Common myeloid progenitor, CD34-positive (primary cell): Measurements from ENCODE around the gene ARHGAP26.

Source experiments
- CTCF ChIA-PET: fragments of 350-600 bp; sonication (Branson Sonifier 250); formaldehyde crosslinking; loops from one replicate; lab custom pipeline; 2021; ENCODE audit warnings: antibody characterized with exemption; lab: Charles Lee
- POLR2A ChIA-PET: fragments of 350-600 bp; sonication (Branson Sonifier 250); formaldehyde crosslinking; loops from one replicate; lab custom pipeline; 2021; ENCODE audit warnings: antibody characterized with exemption; lab: Charles Lee
- DNase-seq, 3 donors: peaks; one replicate each; pipeline versions ENCODE4 v3.0.0 to v3.0.0-alpha.2; 2013
- H3K27ac ChIP-seq, 2 experiments: 1 replicate in 1 of 2; 2 replicates in 1 of 2; pipeline ENCODE4 v1.7.0; 2013; ENCODE audit warnings: inconsistent platforms in 2 of 2, low read length in 2 of 2, mild to moderate bottlenecking in 2 of 2, low read depth in 1 of 2, moderate library complexity in 1 of 2; ENCODE audit not compliant: severe bottlenecking in 2 of 2, insufficient read depth in 1 of 2, poor library complexity in 1 of 2
- H3K27me3 ChIP-seq, 5 experiments: replicated peaks in 2 of 5; 1 replicate in 3 of 5; 2 replicates in 2 of 5; pipeline versions ENCODE4 v1.6.1 to v1.7.0; 2013; ENCODE audit warnings: low read length in 4 of 5, mild to moderate bottlenecking in 2 of 5, moderate library complexity in 2 of 5, inconsistent platforms in 1 of 5; ENCODE audit not compliant: insufficient read depth in 5 of 5, control insufficient read depth in 4 of 5
- H3K36me3 ChIP-seq, 4 experiments: 1 replicate in 2 of 4; 2 replicates in 2 of 4; pipeline versions ENCODE4 v1.6.1 to v1.7.0; 2013; ENCODE audit warnings: low read length in 3 of 4, control low read depth in 1 of 4, mild to moderate bottlenecking in 1 of 4; ENCODE audit not compliant: control insufficient read depth in 4 of 4, insufficient read depth in 4 of 4
- H3K4me1 ChIP-seq, 4 experiments: 1 replicate in 3 of 4; 2 replicates in 1 of 4; pipeline versions ENCODE4 v1.6.1 to v1.7.1; 2013; ENCODE audit warnings: low read length in 3 of 4, mild to moderate bottlenecking in 3 of 4, control low read depth in 1 of 4, inconsistent platforms in 1 of 4, moderate library complexity in 1 of 4; ENCODE audit not compliant: control insufficient read depth in 4 of 4, insufficient read depth in 4 of 4; ENCODE audit errors: control extremely low read depth in 1 of 4
- H3K4me3 ChIP-seq, 7 experiments: 1 replicate in 4 of 7; 2 replicates in 3 of 7; pipeline versions ENCODE4 v1.5.1 to v1.7.0; 2013; ENCODE audit warnings: mild to moderate bottlenecking in 7 of 7, low read length in 6 of 7, moderate library complexity in 6 of 7, inconsistent platforms in 2 of 7, low read depth in 2 of 7, control low read depth in 1 of 7; ENCODE audit not compliant: insufficient read depth in 4 of 7, control insufficient read depth in 1 of 7; ENCODE audit errors: extremely low read depth in 1 of 7
- H3K9me3 ChIP-seq, 5 experiments: 1 replicate in 4 of 5; 2 replicates in 1 of 5; pipeline versions ENCODE4 v1.6.1 to v1.7.1; 2013; ENCODE audit warnings: low read length in 4 of 5, mild to moderate bottlenecking in 2 of 5, inconsistent platforms in 1 of 5, low read depth in 1 of 5, moderate library complexity in 1 of 5; ENCODE audit not compliant: control insufficient read depth in 4 of 5, insufficient read depth in 2 of 5; ENCODE audit errors: control extremely low read depth in 1 of 5
- whole genome bisulfite sequencing: methylation state at CpG from one replicate; pipeline ENCODE4 v1.1.5; 2013; ENCODE audit not compliant: insufficient coverage; 5-methylcytosine and 5-hydroxymethylcytosine counted together

ARHGAP26 gene

GRCh38 chr5:142794537-142794936 lies 24.4 kb downstream of the ARHGAP26 start:
- ChIA-PET POLR2A (interaction anchor here (0.7 kb wide), 1 partner anchor 10 kb away, joined by 4 read pairs; no protein-coding TSS in a partner anchor), CTCF (interaction anchor here (0.6 kb wide), 1 partner anchor 10 kb away, joined by 3 read pairs; no protein-coding TSS in a partner anchor)
- WGBS, result no CpG with 5 or more reads among the region's 2 CpGs
- Histone ChIP-seq H3K9me3 (no peaks in the 10 kb centered on the region), H3K4me3 (no peak overlapping the region), H3K36me3 (no peaks in the 10 kb centered on the region), H3K27ac (no peak overlapping the region), H3K27me3 (no peaks in the 10 kb centered on the region), H3K4me1 (peaks cover 14 to 35% (median 23%) of the 10 kb centered on the region in 4 experiments)
- DNase-seq, result no peak

- CTCF ChIA-PET, result no interaction called here
- Histone ChIP-seq H3K9me3 (no peaks in the 10 kb centered on the region), H3K27me3 (no peaks in the 10 kb centered on the region), H3K27ac (no peak overlapping the region), H3K36me3 (no peaks in the 10 kb centered on the region), H3K4me1 (peaks cover 14 to 42% (median 28%) of the 10 kb centered on the region in 4 experiments), H3K4me3 (no peak overlapping the region)
- peak in 2 of 3 donors; percentile 45 to 58 for DNase-seq
- WGBS, result 80% methylated on average over 2 of the region's 3 CpGs
- POLR2A ChIA-PET, result no interaction called here
Observed at GRCh38 chr5:142795251-142795650, 25.1 kb downstream of the ARHGAP26 start.

DNA sequence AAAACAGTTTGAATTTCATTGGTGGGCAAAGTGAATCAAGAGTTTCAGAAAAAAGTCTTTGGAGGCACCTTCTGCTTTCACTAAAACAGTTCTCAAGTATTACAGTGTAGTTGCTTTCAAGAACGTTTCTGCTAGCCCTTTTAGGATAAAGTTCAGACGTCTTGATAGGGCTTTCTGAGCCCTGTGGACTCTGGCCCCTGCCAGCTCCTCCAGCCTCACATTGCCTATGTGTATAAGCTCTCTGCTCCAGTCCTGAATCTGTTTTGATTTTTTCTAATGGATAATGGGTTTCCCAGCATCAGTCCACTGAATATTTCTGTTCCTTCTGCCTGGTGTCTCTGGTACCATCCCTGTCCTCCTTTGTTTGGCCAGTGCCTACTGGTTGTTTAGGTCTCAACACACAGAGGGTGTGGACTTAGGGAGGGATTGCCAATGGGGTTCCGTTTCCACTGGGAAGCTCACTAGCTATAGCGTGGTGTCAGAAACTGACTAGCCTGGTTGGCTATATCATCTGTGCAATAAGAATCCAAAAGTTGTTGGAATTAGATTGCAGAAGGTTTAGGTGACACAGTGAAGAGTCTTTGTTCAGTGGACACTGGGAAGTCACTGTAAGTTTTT lies 26.4 kb downstream of the ARHGAP26 start:
- Histone ChIP-seq H3K27me3 (no peaks in the 10 kb centered on the region), H3K9me3 (no peaks in the 10 kb centered on the region), H3K4me3 (no peak overlapping the region), H3K27ac (no peak overlapping the region), H3K4me1 (peaks cover 17 to 56% (median 37%) of the 10 kb centered on the region in 4 experiments), H3K36me3 (no peaks in the 10 kb centered on the region)
- 89% methylated on average over 4 of the region's 4 CpGs for WGBS
- POLR2A ChIA-PET, result no interaction called here
- no peak for DNase-seq
- CTCF ChIA-PET, result interaction anchor here (0.7 to 3.3 kb wide), 4 partner anchors 14 to 77 kb away, joined by 3 to 19 read pairs (median 4); partner anchors contain the start of gene ARHGAP26

DNA sequence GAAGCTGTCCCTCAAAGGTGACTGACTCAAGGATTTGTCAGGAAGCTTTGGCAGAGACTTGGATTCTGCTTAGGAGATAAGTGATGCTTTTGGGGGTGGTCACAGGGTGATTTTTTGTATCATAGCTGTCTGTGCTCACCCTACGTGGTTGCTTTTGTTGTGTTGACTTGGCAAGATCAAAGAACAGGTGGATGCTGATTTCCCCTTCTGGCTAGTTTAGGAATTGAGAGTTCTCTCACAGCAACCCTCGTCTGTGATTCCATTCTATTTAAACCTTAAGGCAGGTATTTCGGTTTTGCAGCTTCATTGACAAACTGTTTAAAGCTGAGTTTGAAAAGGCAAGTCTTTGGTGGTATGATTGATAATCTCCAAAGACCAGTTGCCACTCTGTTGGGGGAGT lies 27.2 kb downstream of the ARHGAP26 start:
- H3K27me3 ChIP-seq, result no peaks in the 10 kb centered on the region
- H3K4me3 ChIP-seq, result peak overlapping the region in 1 of 7 experiments; percentile 32
- ChIA-PET POLR2A (no interaction called here), CTCF (interaction anchor here (0.7 to 3.3 kb wide), 10 partner anchors 9 to 83 kb away, joined by 3 to 19 read pairs (median 3); partner anchors contain the start of gene ARHGAP26)
- peaks cover 17 to 62% (median 41%) of the 10 kb centered on the region in 4 experiments for H3K4me1 ChIP-seq
- DNase-seq, result no peak
- 100% methylated on average over 2 of the region's 3 CpGs for WGBS
- no peaks in the 10 kb centered on the region for H3K9me3 ChIP-seq
- H3K27ac ChIP-seq, result no peak overlapping the region
- H3K36me3 ChIP-seq, result no peaks in the 10 kb centered on the region

DNA sequence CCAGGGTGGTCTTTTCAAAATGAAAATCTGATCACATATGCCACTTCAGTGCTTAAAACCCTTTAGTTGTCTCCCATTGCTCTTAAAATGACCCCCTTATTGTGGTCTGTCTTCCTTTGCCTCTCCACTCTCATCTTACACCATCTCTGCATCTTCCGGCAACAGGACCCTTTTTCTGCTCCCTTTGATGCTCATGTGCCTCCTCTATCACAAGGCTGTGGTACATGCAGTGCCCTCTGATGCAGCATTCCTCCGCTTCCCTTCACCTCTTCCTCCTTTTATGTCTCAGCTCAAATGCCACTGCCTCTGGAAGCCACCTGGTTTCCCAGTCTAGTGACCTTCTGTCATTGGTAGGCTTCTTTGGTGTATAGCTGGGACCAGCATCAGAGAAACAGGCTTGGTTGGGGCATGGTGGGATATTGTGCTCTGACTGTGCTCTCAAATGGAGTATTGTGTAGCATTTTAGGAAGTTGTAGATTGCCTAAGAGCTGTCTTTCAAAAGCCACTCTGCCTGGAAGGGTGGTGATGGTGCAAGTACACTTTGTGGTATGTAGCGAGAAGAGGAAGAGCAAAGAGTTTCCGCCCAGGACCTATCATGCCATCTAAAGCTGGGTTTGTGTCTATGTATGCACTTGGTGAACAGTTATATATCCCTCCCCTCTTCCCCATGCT lies 28.1 kb downstream of the ARHGAP26 start:
- H3K27ac ChIP-seq, result no peak overlapping the region
- ChIA-PET CTCF (interaction anchor here (0.7 to 3.3 kb wide), 14 partner anchors 9 to 86 kb away, joined by 3 to 19 read pairs (median 3); partner anchors contain the start of gene ARHGAP26), POLR2A (no interaction called here)
- no peaks in the 10 kb centered on the region for H3K9me3 ChIP-seq
- H3K36me3 ChIP-seq, result no peaks in the 10 kb centered on the region
- peak; percentile 63 to 95 (median 92) for DNase-seq
- H3K4me1 ChIP-seq, result peaks cover 17 to 62% (median 41%) of the 10 kb centered on the region in 4 experiments
- H3K4me3 ChIP-seq, result peak overlapping the region in 3 of 7 experiments; percentile 27 to 32 (median 31)
- WGBS, result 81% methylated on average over 2 of the region's 4 CpGs
- no peaks in the 10 kb centered on the region for H3K27me3 ChIP-seq

- Histone ChIP-seq H3K27me3 (no peaks in the 10 kb centered on the region), H3K4me3 (peak overlapping the region in 1 of 7 experiments; percentile 15), H3K9me3 (no peaks in the 10 kb centered on the region), H3K27ac (no peak overlapping the region), H3K4me1 (peaks cover 17 to 52% (median 36%) of the 10 kb centered on the region in 4 experiments), H3K36me3 (no peaks in the 10 kb centered on the region)
- ChIA-PET POLR2A (interaction anchor here (0.7 kb wide), 1 partner anchor 94 kb away, joined by 5 read pairs; no protein-coding TSS in a partner anchor), CTCF (interaction anchor here (1.0 to 1.3 kb wide), 2 partner anchors 29 to 45 kb away, joined by 3 read pairs; no protein-coding TSS in a partner anchor)
- peak; percentile 30 to 92 (median 85) for DNase-seq
- WGBS, result 71% methylated on average over 4 of the region's 6 CpGs
Observed at GRCh38 chr5:142800776-142801494, 30.8 kb downstream of the ARHGAP26 start.
